Measurements from ENCODE around the gene PRPF40A. TPM values are rescaled to one million over a fixed set of nuclear protein-coding genes. Genes with fewer than 3 reads are reported as not detected.

The PRPF40A gene
- total RNA-seq, 1 experiment from 2014 or later: 173 TPM

DNA sequence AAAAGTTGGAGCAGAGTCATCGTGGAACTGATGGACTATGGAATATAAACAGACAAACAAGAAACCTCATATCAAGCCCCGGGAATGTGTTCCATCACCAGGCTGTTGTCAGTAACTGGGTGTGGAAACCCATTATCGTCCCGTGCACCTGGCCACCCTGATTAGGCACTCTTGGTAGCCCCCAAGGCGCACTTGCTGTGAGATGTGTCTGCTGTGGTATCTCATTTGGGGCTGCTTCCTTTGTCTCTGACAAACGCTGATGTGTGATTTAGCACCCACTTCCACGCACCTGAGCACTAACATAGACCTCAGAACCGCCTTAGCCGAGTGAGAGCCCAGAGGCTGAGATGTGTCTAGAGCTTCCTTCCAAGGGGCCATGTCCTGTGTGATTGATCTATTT is 96.3 kb downstream of the PRPF40A start:
- no peak overlapping the region for H3K27ac ChIP-seq (ENCODE audit: low read length)
- H3K9me2 ChIP-seq (replicated peaks; ENCODE audit: insufficient read depth, low read length): no peaks in the 10 kb centered on the region
- no peak overlapping the region for H2AFZ ChIP-seq (ENCODE audit: low read length)
- no peaks in the 10 kb centered on the region for H3K79me2 ChIP-seq (ENCODE audit: low read length)
- no peak overlapping the region for H3K4me2 ChIP-seq (ENCODE audit: low read depth, low read length, poor library complexity, severe bottlenecking)
- no peak overlapping the region for H3K9ac ChIP-seq (ENCODE audit: low read length)
- H3K4me3 ChIP-seq (ENCODE audit: low read length): no peak overlapping the region
- no peaks in the 10 kb centered on the region for H3K9me3 ChIP-seq (ENCODE audit: low read length)
- H3K27me3 ChIP-seq (ENCODE audit: low read length): no peaks in the 10 kb centered on the region
- H3K4me1 ChIP-seq (ENCODE audit: low read length): no peaks in the 10 kb centered on the region
- H3K36me3 ChIP-seq (ENCODE audit: insufficient read depth, low read length): no peaks in the 10 kb centered on the region
- no peaks in the 10 kb centered on the region for H4K20me1 ChIP-seq (ENCODE audit: insufficient read depth, low read depth, low read length)
- no peak for DNase-seq

DNA sequence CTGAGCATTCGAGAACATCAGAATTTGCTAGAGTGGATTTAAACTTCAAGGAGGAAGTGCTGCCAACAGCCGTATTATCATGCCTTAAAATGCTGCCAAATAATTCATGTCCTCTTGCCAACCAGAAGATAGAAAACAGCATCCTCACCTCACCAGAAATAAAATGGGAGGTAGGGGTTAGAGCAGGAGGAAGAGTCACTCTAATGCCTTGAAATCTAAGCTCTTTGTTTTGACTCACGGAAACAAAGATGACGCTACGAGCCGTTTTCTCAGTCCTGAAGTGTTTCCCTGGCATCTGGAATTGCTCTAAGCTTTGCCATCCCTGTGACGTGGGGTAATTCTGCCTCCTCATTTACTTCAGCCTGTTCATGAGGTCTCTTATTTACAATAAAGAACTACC is 97.1 kb downstream of the PRPF40A start:
- Histone ChIP-seq H3K4me3 (ENCODE audit: low read length) (no peak overlapping the region), H3K9me2 (replicated peaks; ENCODE audit: insufficient read depth, low read length) (no peaks in the 10 kb centered on the region), H3K4me1 (ENCODE audit: low read length) (no peaks in the 10 kb centered on the region)

GRCh38 chr2:152618193-152618564 is 99.1 kb downstream of the PRPF40A start:
- no peak for DNase-seq
- Histone ChIP-seq H3K27ac (ENCODE audit: low read length) (no peak overlapping the region), H3K9me2 (replicated peaks; ENCODE audit: insufficient read depth, low read length) (no peaks in the 10 kb centered on the region), H3K9ac (ENCODE audit: low read length) (no peak overlapping the region), H3K9me3 (ENCODE audit: low read length) (no peaks in the 10 kb centered on the region), H3K36me3 (ENCODE audit: insufficient read depth, low read length) (no peaks in the 10 kb centered on the region), H3K4me2 (ENCODE audit: low read depth, low read length, poor library complexity, severe bottlenecking) (no peak overlapping the region), H3K27me3 (ENCODE audit: low read length) (no peaks in the 10 kb centered on the region), H2AFZ (ENCODE audit: low read length) (no peak overlapping the region), H3K4me1 (ENCODE audit: low read length) (peaks cover 9% of the 10 kb centered on the region), H3K79me2 (ENCODE audit: low read length) (no peaks in the 10 kb centered on the region), H4K20me1 (ENCODE audit: insufficient read depth, low read depth, low read length) (no peaks in the 10 kb centered on the region), H3K4me3 (ENCODE audit: low read length) (no peak overlapping the region)

More for the DNA sequence above, 97.1 kb downstream of the PRPF40A start:
- no peak overlapping the region for H3K4me2 ChIP-seq (ENCODE audit: low read depth, low read length, poor library complexity, severe bottlenecking)
- no peak overlapping the region for H3K27ac ChIP-seq (ENCODE audit: low read length)
- no peaks in the 10 kb centered on the region for H4K20me1 ChIP-seq (ENCODE audit: insufficient read depth, low read depth, low read length)
- H3K36me3 ChIP-seq (ENCODE audit: insufficient read depth, low read length): no peaks in the 10 kb centered on the region
- H3K9ac ChIP-seq (ENCODE audit: low read length): no peak overlapping the region
- H3K27me3 ChIP-seq (ENCODE audit: low read length): no peaks in the 10 kb centered on the region
- H2AFZ ChIP-seq (ENCODE audit: low read length): no peak overlapping the region
- DNase-seq: no peak
- no peaks in the 10 kb centered on the region for H3K9me3 ChIP-seq (ENCODE audit: low read length)
- H3K79me2 ChIP-seq (ENCODE audit: low read length): no peaks in the 10 kb centered on the region

DNA sequence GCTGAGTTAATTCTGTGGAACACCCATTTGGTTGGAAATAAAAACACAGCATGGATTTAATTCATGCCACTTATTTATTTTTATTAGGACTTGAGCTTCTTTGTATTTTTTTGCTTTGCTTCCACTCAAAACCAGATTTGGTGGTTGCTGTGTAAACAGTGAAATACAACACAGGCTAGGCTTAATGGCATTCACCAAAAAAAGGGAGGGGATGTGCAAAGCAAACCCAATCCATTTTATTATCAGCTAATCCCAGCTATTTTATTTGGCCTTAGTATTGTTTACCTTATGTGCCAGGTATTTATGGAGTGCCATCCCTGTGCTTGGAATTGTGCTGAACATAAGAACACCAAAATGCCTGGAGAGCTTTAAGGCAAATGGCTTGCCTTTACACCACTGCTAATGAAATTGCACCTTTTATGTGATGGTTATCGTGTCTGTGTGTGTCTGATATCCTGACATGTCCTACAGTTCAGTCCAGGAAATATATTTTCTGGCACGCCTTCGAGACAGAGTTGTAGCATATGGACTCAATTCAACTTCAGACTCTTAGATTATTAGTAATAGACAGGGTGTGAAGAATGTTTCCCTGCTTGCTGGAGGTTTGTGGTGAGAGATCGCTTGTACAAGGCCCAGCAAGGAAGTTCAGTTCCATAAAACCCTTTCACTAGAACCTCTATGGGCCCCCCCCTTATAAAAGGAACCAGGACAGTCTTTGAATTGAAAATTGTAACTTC is 99.6 kb downstream of the PRPF40A start:
- Histone ChIP-seq H3K4me1 (ENCODE audit: low read length) (peaks cover 15% of the 10 kb centered on the region), H3K79me2 (ENCODE audit: low read length) (no peaks in the 10 kb centered on the region), H3K4me3 (ENCODE audit: low read length) (no peak overlapping the region), H3K9ac (ENCODE audit: low read length) (no peak overlapping the region), H3K36me3 (ENCODE audit: insufficient read depth, low read length) (no peaks in the 10 kb centered on the region), H3K27ac (ENCODE audit: low read length) (no peak overlapping the region), H3K9me2 (replicated peaks; ENCODE audit: insufficient read depth, low read length) (no peaks in the 10 kb centered on the region), H3K4me2 (ENCODE audit: low read depth, low read length, poor library complexity, severe bottlenecking) (no peak overlapping the region), H3K27me3 (ENCODE audit: low read length) (no peaks in the 10 kb centered on the region), H3K9me3 (ENCODE audit: low read length) (no peaks in the 10 kb centered on the region), H4K20me1 (ENCODE audit: insufficient read depth, low read depth, low read length) (no peaks in the 10 kb centered on the region), H2AFZ (ENCODE audit: low read length) (no peak overlapping the region)
- no peak for DNase-seq

- H3K4me1 ChIP-seq (ENCODE audit: low read length): peaks cover 30% of the 10 kb centered on the region
- no peak overlapping the region for H3K9ac ChIP-seq (ENCODE audit: low read length)
- no peak for DNase-seq
- no peak overlapping the region for H3K4me2 ChIP-seq (ENCODE audit: low read depth, low read length, poor library complexity, severe bottlenecking)
- H3K27ac ChIP-seq (ENCODE audit: low read length): no peak overlapping the region
- H3K36me3 ChIP-seq (ENCODE audit: insufficient read depth, low read length): no peaks in the 10 kb centered on the region
- H3K79me2 ChIP-seq (ENCODE audit: low read length): no peaks in the 10 kb centered on the region
- H4K20me1 ChIP-seq (ENCODE audit: insufficient read depth, low read depth, low read length): no peaks in the 10 kb centered on the region
- no peaks in the 10 kb centered on the region for H3K9me2 ChIP-seq (replicated peaks; ENCODE audit: insufficient read depth, low read length)
- H3K4me3 ChIP-seq (ENCODE audit: low read length): no peak overlapping the region
- no peaks in the 10 kb centered on the region for H3K27me3 ChIP-seq (ENCODE audit: low read length)
- H3K9me3 ChIP-seq (ENCODE audit: low read length): no peaks in the 10 kb centered on the region
- H2AFZ ChIP-seq (ENCODE audit: low read length): no peak overlapping the region
Observed at GRCh38 chr2:152615177-152615576, 102.1 kb downstream of the PRPF40A start.

DNA sequence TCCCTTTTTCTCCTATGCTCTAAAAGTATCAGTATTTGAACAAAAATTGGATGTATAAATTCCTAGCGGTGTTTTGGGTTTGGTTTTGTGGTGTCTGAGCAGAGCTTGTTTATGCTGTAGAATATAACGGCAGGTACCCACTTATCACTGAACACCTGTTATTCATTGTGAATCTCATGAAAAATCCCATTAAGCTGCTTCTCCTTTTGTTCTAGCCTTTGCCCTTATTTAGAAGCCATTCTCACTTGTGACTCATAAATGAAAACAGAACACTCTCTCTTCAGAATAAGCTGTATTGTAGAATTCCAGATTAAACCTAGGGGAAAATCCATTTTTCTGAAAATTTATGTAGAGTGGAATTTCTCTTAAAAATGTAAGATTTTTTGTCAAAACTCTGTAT is 104.0 kb downstream of the PRPF40A start:
- Histone ChIP-seq H3K27ac (ENCODE audit: low read length) (no peak overlapping the region), H3K9me3 (ENCODE audit: low read length) (no peaks in the 10 kb centered on the region), H3K9ac (ENCODE audit: low read length) (no peak overlapping the region), H3K4me1 (ENCODE audit: low read length) (peaks cover 30% of the 10 kb centered on the region), H2AFZ (ENCODE audit: low read length) (no peak overlapping the region), H3K4me3 (ENCODE audit: low read length) (no peak overlapping the region), H4K20me1 (ENCODE audit: insufficient read depth, low read depth, low read length) (no peaks in the 10 kb centered on the region), H3K4me2 (ENCODE audit: low read depth, low read length, poor library complexity, severe bottlenecking) (peak overlapping the region; percentile 23), H3K9me2 (replicated peaks; ENCODE audit: insufficient read depth, low read length) (no peaks in the 10 kb centered on the region), H3K36me3 (ENCODE audit: insufficient read depth, low read length) (no peaks in the 10 kb centered on the region), H3K79me2 (ENCODE audit: low read length) (no peaks in the 10 kb centered on the region), H3K27me3 (ENCODE audit: low read length) (no peaks in the 10 kb centered on the region)
- DNase-seq: no peak

DNA sequence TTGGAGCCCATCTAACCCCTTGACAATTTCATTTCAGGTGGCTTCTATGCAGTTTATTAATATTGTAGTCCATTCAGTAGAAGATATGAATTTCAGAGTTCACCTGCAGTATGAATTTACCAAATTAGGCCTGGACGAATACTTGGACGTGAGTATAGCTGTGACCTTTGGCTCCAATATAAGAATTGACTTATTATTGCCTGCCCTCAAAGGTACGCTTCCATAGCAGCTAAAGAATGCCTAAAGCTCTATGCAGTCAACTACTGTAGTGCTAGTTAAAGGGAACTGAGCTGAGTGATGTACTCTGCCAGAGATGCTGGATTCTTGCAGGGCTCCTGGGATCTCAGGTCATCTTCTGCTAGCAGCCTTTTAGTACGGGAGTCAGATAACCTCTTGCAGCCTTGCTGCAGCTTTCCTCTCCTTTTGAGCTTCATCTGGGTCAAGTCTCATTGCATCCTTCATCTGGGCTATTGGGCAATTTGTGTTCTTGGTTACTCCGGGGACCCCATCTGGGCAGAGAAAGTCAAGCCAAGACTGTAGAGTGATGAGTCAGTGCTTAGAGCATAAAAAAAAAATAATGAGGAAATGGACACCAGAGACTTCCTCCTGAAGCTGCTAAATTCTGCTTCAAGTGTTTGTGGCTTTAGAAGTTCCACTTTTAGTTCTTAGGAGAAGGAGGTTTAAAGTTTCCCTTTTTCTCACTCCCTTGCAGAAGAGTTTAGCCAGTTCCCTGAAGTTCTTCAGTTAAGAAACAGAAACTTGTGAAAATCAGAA is 105.6 kb downstream of the PRPF40A start:
- Histone ChIP-seq H3K36me3 (ENCODE audit: insufficient read depth, low read length) (no peaks in the 10 kb centered on the region), H3K4me3 (ENCODE audit: low read length) (peak overlapping the region; percentile 54), H3K27ac (ENCODE audit: low read length) (peak overlapping the region; percentile 74), H3K9me2 (replicated peaks; ENCODE audit: insufficient read depth, low read length) (no peaks in the 10 kb centered on the region), H2AFZ (ENCODE audit: low read length) (peak overlapping the region; percentile 26), H3K27me3 (ENCODE audit: low read length) (no peaks in the 10 kb centered on the region), H3K9me3 (ENCODE audit: low read length) (no peaks in the 10 kb centered on the region), H3K4me1 (ENCODE audit: low read length) (peaks cover 30% of the 10 kb centered on the region), H4K20me1 (ENCODE audit: insufficient read depth, low read depth, low read length) (no peaks in the 10 kb centered on the region), H3K4me2 (ENCODE audit: low read depth, low read length, poor library complexity, severe bottlenecking) (peak overlapping the region; percentile 71), H3K9ac (ENCODE audit: low read length) (peak overlapping the region; percentile 28), H3K79me2 (ENCODE audit: low read length) (no peaks in the 10 kb centered on the region)
- peak; percentile 78 for DNase-seq

DNA sequence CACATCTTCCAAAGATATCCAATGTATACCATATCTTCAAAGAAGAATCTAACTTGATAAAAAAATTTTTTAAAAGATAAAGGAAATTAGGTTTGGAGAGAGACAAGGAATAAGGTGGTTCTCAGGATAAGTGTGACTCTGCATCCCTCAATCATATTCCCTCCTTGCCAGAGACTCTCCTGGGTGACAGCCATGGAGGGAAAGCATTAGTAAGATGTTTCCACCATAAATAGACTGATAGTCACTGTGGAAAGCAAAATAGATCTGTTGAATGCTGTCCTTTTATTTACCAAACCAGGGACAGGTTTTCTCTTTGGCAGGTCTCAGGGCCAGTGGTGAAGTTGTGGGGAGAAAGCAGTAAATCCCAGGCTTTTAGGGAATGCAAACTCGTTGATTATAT is 107.6 kb downstream of the PRPF40A start:
- H3K27me3 ChIP-seq (ENCODE audit: low read length): no peaks in the 10 kb centered on the region
- peaks cover 30% of the 10 kb centered on the region for H3K4me1 ChIP-seq (ENCODE audit: low read length)
- H3K9me2 ChIP-seq (replicated peaks; ENCODE audit: insufficient read depth, low read length): no peaks in the 10 kb centered on the region
- H3K9ac ChIP-seq (ENCODE audit: low read length): no peak overlapping the region
- no peaks in the 10 kb centered on the region for H3K79me2 ChIP-seq (ENCODE audit: low read length)
- no peaks in the 10 kb centered on the region for H4K20me1 ChIP-seq (ENCODE audit: insufficient read depth, low read depth, low read length)
- H3K4me2 ChIP-seq (ENCODE audit: low read depth, low read length, poor library complexity, severe bottlenecking): no peak overlapping the region
- H3K9me3 ChIP-seq (ENCODE audit: low read length): no peaks in the 10 kb centered on the region
- H3K36me3 ChIP-seq (ENCODE audit: insufficient read depth, low read length): no peaks in the 10 kb centered on the region
- no peak overlapping the region for H3K27ac ChIP-seq (ENCODE audit: low read length)
- DNase-seq: no peak
- H3K4me3 ChIP-seq (ENCODE audit: low read length): no peak overlapping the region
- no peak overlapping the region for H2AFZ ChIP-seq (ENCODE audit: low read length)
